ENCODE measurements around the gene DENND6B. TPM values are rescaled to one million over a fixed set of nuclear protein-coding genes. Genes with fewer than 3 reads are reported as not detected.
A peak's percentile ranks its signal among the peaks of the same experiment; 100 is the strongest.

The DENND6B gene
- total RNA-seq, 6 donors from 2014 or later = 9.5 to 24.1 (median 12.7) TPM

GRCh38 chr22:50281384-50281760 is 45.4 kb downstream of the DENND6B start:
- H3K4me3 ChIP-seq = no peak overlapping the region
- peaks cover 2 to 44% (median 19%) of the 10 kb centered on the region in 4 donors for H3K4me1 ChIP-seq
- H3K27me3 ChIP-seq = no peaks in the 10 kb centered on the region
- no peaks in the 10 kb centered on the region for H3K9me3 ChIP-seq
- peaks cover 32 to 97% (median 90%) of the 10 kb centered on the region in 4 donors for H3K36me3 ChIP-seq
- WGBS, 2 donors = 93 to 97% methylated on average over 12 to 36 of the region's 36 CpGs
- DNase-seq (no peak), ATAC-seq (ENCODE audit: low FRiP score in 2 of 2) (no peak)
- TF ChIP-seq EP300 (IDR thresholded peaks at IDR 0.05) (no peak), POLR2A (IDR thresholded peaks at IDR 0.05) (no peak), POLR2AphosphoS5 (IDR thresholded peaks at IDR 0.05) (no peak), CTCF (IDR thresholded peaks at IDR 0.05) (no peak)
- H3K27ac ChIP-seq = peak overlapping the region; percentile 15 to 84 (median 78)

- Histone ChIP-seq H3K9me3 (no peaks in the 10 kb centered on the region), H3K36me3 (peaks cover 28 to 97% (median 90%) of the 10 kb centered on the region in 4 donors), H3K27ac (peak overlapping the region in 2 of 4 donors; percentile 74 to 84), H3K27me3 (no peaks in the 10 kb centered on the region), H3K4me3 (no peak overlapping the region), H3K4me1 (peaks cover 2 to 44% (median 19%) of the 10 kb centered on the region in 4 donors)
- 95 to 96% methylated on average over 30 to 44 of the region's 47 CpGs for WGBS, 2 donors
- ATAC-seq (ENCODE audit: low FRiP score in 2 of 2) (no peak), DNase-seq (no peak)
- TF ChIP-seq POLR2AphosphoS5 (IDR thresholded peaks at IDR 0.05) (no peak), CTCF (IDR thresholded peaks at IDR 0.05) (no peak), EP300 (IDR thresholded peaks at IDR 0.05) (no peak), POLR2A (IDR thresholded peaks at IDR 0.05) (no peak)
These were observed 46.0 kb downstream of the DENND6B start for GRCh38 chr22:50280708-50281383.

- H3K4me3 ChIP-seq = no peak overlapping the region
- H3K36me3 ChIP-seq = peaks cover 28 to 100% (median 94%) of the 10 kb centered on the region in 4 donors
- ATAC-seq (ENCODE audit: low FRiP score in 2 of 2) (no peak), DNase-seq (peak in 1 of 2 donors; percentile 49)
- TF ChIP-seq POLR2AphosphoS5 (IDR thresholded peaks at IDR 0.05) = no peak
- TF ChIP-seq EP300 (IDR thresholded peaks at IDR 0.05) = no peak
- TF ChIP-seq CTCF (IDR thresholded peaks at IDR 0.05) = no peak
- TF ChIP-seq POLR2A (IDR thresholded peaks at IDR 0.05) = no peak
- H3K27ac ChIP-seq = peak overlapping the region in 2 of 4 donors; percentile 0 to 20
- H3K4me1 ChIP-seq = peaks cover 2 to 48% (median 20%) of the 10 kb centered on the region in 4 donors
- no peaks in the 10 kb centered on the region for H3K9me3 ChIP-seq
- H3K27me3 ChIP-seq = no peaks in the 10 kb centered on the region
- 92 to 95% methylated on average over 11 to 31 of the region's 38 CpGs for whole genome bisulfite sequencing, 2 donors
These were observed 46.6 kb downstream of the DENND6B start for GRCh38 chr22:50280022-50280707.

- no peak for ATAC-seq (ENCODE audit: low FRiP score in 2 of 2)
- Histone ChIP-seq H3K4me1 (peaks cover 2 to 51% (median 21%) of the 10 kb centered on the region in 4 donors), H3K4me3 (no peak overlapping the region), H3K27ac (no peak overlapping the region), H3K27me3 (no peaks in the 10 kb centered on the region), H3K36me3 (peaks cover 28 to 94% (median 91%) of the 10 kb centered on the region in 4 donors), H3K9me3 (no peaks in the 10 kb centered on the region)
- WGBS, 2 donors = 92 to 94% methylated on average over 15 to 30 of the region's 30 CpGs
- TF ChIP-seq CTCF (IDR thresholded peaks at IDR 0.05) (no peak), POLR2A (IDR thresholded peaks at IDR 0.05) (no peak)
- DNase-seq = no peak
These were observed 47.7 kb downstream of the DENND6B start for GRCh38 chr22:50278956-50279619.
